ENCODE measurements around the gene KDM5C. TPM values are rescaled to one million over a fixed set of nuclear protein-coding genes. Genes with fewer than 3 reads are reported as not detected.

The KDM5C gene
- total RNA-seq, 4 donors from 2014 or later: 66.3 to 184 (median 127) TPM

DNA sequence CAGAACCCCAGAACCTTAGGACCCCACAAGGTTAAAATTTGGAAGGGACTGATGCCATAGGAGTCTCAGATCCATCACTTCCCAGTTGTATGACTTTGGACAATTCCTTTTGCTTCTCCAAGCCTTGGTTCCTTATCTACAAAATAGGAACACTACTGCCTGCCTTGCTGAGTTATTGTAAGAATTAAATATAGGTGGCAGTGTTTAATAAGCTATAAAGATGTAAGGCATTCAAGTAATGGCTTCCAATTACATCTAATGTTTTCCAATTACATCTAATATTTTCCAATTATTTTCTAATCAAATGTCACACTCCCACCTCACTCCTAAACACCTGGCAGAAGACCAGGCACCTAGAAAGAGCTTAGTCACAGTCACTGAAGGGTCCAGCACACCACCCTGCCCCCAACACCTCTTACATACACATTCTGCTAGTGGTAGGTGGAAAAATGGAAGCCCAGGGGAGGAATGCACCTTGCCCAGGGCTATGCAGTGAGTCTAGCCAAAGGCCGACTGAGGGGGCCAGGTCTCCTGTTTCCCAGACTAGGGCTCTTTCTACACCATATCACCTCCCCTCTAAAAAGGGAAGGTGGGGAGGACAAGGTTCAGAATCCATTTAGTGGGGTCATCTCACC is 24.5 kb upstream of the KDM5C start:
- intact Hi-C loops (cut with DNase I; ENCODE audit: low total_unique reads): no loop called here
- Histone ChIP-seq H3K27me3 (no peaks in the 10 kb centered on the region), H3K9me3 (no peaks in the 10 kb centered on the region), H3K4me1 (no peaks in the 10 kb centered on the region), H3K4me3 (no peak overlapping the region), H3K27ac (no peak overlapping the region), H3K36me3 (no peaks in the 10 kb centered on the region)
- TF ChIP-seq POLR2A (IDR thresholded peaks at IDR 0.05): no peak
- TF ChIP-seq, protein P1, sequence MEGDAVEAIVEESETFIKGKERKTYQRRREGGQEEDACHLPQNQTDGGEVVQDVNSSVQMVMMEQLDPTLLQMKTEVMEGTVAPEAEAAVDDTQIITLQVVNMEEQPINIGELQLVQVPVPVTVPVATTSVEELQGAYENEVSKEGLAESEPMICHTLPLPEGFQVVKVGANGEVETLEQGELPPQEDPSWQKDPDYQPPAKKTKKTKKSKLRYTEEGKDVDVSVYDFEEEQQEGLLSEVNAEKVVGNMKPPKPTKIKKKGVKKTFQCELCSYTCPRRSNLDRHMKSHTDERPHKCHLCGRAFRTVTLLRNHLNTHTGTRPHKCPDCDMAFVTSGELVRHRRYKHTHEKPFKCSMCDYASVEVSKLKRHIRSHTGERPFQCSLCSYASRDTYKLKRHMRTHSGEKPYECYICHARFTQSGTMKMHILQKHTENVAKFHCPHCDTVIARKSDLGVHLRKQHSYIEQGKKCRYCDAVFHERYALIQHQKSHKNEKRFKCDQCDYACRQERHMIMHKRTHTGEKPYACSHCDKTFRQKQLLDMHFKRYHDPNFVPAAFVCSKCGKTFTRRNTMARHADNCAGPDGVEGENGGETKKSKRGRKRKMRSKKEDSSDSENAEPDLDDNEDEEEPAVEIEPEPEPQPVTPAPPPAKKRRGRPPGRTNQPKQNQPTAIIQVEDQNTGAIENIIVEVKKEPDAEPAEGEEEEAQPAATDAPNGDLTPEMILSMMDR (IDR thresholded peaks at IDR 0.05): no peak
- no peak for DNase-seq

DNA sequence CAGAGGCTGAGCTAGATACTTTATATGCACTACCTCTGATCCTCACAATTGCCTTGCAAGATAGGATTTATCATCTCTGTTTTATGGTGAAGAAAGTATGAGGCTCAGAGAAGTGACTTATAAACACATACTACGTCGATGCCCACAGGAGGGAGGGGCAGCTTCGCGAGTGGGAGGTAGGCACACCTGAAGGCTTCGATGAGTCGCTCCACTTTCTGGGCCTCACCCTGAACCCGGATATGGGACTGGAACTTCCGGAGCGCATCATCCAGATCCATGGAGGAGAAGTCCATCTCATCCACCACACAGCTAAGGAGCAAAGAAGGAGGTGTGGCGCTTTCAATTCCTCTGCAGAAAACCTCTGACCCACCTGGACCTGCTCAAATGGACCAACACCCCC is 22.9 kb upstream of the KDM5C start:
- DNase-seq: no peak
- H3K27me3 ChIP-seq: no peaks in the 10 kb centered on the region
- H3K27ac ChIP-seq: no peak overlapping the region
- no peaks in the 10 kb centered on the region for H3K4me1 ChIP-seq
- H3K4me3 ChIP-seq: no peak overlapping the region
- intact Hi-C loops (cut with DNase I; ENCODE audit: low total_unique reads): no loop called here
- no peak for TF ChIP-seq POLR2A (IDR thresholded peaks at IDR 0.05)
- TF ChIP-seq, protein P1 (IDR thresholded peaks at IDR 0.05): no peak
- no peaks in the 10 kb centered on the region for H3K9me3 ChIP-seq
- no peaks in the 10 kb centered on the region for H3K36me3 ChIP-seq

DNA sequence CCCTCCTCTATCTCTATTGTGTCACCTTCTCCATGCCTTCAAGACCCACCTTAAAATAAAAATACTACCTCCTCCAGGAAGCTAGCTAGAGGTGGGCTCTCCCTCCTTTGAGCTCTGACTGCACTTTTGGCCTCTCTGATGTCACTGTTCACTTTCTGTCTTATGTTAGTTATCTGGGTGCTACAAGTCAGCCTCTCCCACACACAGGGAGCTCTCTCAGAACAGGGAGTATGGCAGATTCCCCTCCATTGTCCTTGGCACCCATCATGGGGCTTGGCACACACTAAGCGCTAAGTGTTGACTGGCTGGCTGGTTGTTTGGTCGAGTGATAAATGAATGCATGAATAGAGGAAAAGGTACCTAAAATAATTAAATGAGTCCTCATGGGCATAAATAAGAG is 21.2 kb upstream of the KDM5C start:
- no peaks in the 10 kb centered on the region for H3K36me3 ChIP-seq
- no peaks in the 10 kb centered on the region for H3K4me1 ChIP-seq
- H3K4me3 ChIP-seq: no peak overlapping the region
- no peaks in the 10 kb centered on the region for H3K27me3 ChIP-seq
- H3K9me3 ChIP-seq: no peaks in the 10 kb centered on the region
- intact Hi-C loops (cut with DNase I; ENCODE audit: low total_unique reads): no loop called here
- DNase-seq: no peak
- TF ChIP-seq POLR2A (IDR thresholded peaks at IDR 0.05): no peak
- TF ChIP-seq, protein P1 (IDR thresholded peaks at IDR 0.05): no peak
- no peak overlapping the region for H3K27ac ChIP-seq

DNA sequence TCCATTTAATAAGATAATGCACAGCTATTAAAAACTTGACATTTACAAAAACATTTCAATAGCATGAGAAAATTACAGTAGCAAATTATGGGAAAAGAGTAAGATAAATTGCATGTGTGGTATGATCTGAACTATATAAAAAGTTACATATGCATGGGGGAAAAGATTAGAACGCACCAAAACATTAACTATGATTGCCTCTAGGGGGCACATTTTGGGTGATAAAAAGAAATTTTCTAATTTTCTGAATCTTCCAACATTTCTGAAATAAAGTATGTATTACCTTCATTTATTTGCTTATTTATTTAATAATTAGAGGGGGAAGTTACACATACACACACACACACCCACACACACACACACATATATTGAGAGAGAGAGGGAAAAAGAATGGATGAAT is 19.6 kb upstream of the KDM5C start:
- TF ChIP-seq POLR2A (IDR thresholded peaks at IDR 0.05): no peak
- TF ChIP-seq, protein P1 (IDR thresholded peaks at IDR 0.05): peak in 1 of 4 experiments; percentile 9
- Histone ChIP-seq H3K27ac (no peak overlapping the region), H3K9me3 (no peaks in the 10 kb centered on the region), H3K36me3 (no peaks in the 10 kb centered on the region), H3K4me3 (no peak overlapping the region), H3K27me3 (no peaks in the 10 kb centered on the region), H3K4me1 (no peaks in the 10 kb centered on the region)
- intact Hi-C loops (cut with DNase I; ENCODE audit: low total_unique reads): no loop called here
- DNase-seq: no peak

DNA sequence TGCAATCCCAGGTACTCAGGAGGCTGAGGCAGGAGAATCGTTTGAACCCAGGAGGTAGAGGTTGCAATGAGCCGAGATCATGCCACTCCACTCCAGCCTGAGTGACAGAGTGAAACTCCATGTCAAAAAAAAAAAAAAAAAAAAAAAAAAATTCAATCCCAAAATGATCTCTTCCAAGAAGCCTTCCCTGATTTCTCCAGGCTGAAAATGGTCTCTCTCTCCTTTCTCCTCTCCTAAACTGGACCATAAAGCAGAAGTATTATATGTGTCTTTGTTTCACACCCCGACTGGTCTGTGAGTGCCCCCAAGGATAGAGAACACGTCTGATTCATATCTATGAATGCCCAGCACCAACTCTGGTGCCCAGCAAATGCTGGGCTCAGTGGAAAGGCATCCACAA is 17.3 kb upstream of the KDM5C start:
- Histone ChIP-seq H3K4me1 (no peaks in the 10 kb centered on the region), H3K27me3 (no peaks in the 10 kb centered on the region), H3K9me3 (no peaks in the 10 kb centered on the region), H3K4me3 (no peak overlapping the region), H3K36me3 (no peaks in the 10 kb centered on the region), H3K27ac (no peak overlapping the region)
- intact Hi-C loops (cut with DNase I; ENCODE audit: low total_unique reads): no loop called here
- TF ChIP-seq, protein P1 (IDR thresholded peaks at IDR 0.05): no peak
- TF ChIP-seq POLR2A (IDR thresholded peaks at IDR 0.05): no peak
- no peak for DNase-seq
